Neuronal stem cell (in vitro differentiated cells): ENCODE measurements around the gene MAP3K20.

ENCODE experiments used
- DNase-seq: peaks from one replicate; pipeline ENCODE4 v3.0.0-alpha.2; 2013; ENCODE audit warnings: low spot score
- H2AFZ ChIP-seq: one replicate; pipeline ENCODE4 v1.6.1; 2013; ENCODE audit warnings: mild to moderate bottlenecking, low read length, inconsistent platforms
- H2AK5ac ChIP-seq: 2 replicates; pipeline ENCODE4 v1.6.1; 2013; ENCODE audit warnings: low read depth, mild to moderate bottlenecking, inconsistent platforms, low read length, moderate library complexity, mixed read lengths
- H2BK120ac ChIP-seq: 2 replicates; pipeline ENCODE4 v1.6.1; 2013; ENCODE audit warnings: low read depth, mild to moderate bottlenecking, inconsistent platforms, low read length, moderate library complexity, mixed read lengths
- H2BK12ac ChIP-seq: one replicate; pipeline ENCODE4 v1.6.1; 2013; ENCODE audit warnings: low read length, inconsistent platforms
- H2BK15ac ChIP-seq: 2 replicates; pipeline ENCODE4 v1.6.1; 2013; ENCODE audit warnings: mild to moderate bottlenecking, low read length, inconsistent platforms, mixed read lengths
- H2BK5ac ChIP-seq: one replicate; pipeline ENCODE4 v1.6.1; 2013; ENCODE audit warnings: inconsistent platforms, mild to moderate bottlenecking, low read length, moderate library complexity
- H3K14ac ChIP-seq: one replicate; pipeline ENCODE4 v1.6.1; 2013; ENCODE audit warnings: low read length, inconsistent platforms
- H3K18ac ChIP-seq: 2 replicates; pipeline ENCODE4 v1.6.1; 2013; ENCODE audit warnings: low read length, inconsistent platforms
- H3K23ac ChIP-seq: 2 replicates; pipeline ENCODE4 v1.6.1; 2013; ENCODE audit warnings: low read depth, mild to moderate bottlenecking, mixed read lengths, low read length, inconsistent platforms; ENCODE audit not compliant: poor library complexity
- H3K27ac ChIP-seq: replicated peaks from 3 replicates; pipeline ENCODE4 v1.5.1; 2013; ENCODE audit warnings: low read length, inconsistent platforms
- H3K27me3 ChIP-seq, 3 experiments: 2 replicates each; pipeline ENCODE4 v1.6.1; 2013; ENCODE audit warnings: low read length in 3 of 3, mild to moderate bottlenecking in 2 of 3, inconsistent platforms in 1 of 3, low read depth in 1 of 3, mixed read lengths in 1 of 3, moderate library complexity in 1 of 3; ENCODE audit not compliant: control insufficient read depth in 3 of 3, insufficient read depth in 3 of 3
- H3K36me3 ChIP-seq, 2 donors: replicated peaks in 1 of 2; 2 replicates each; pipeline ENCODE4 v1.6.1; 2013; ENCODE audit warnings: low read length in 2 of 2; ENCODE audit not compliant: control insufficient read depth in 2 of 2, insufficient read depth in 2 of 2
- H3K4ac ChIP-seq: 2 replicates; pipeline ENCODE4 v1.6.1; 2013; ENCODE audit warnings: inconsistent platforms, mild to moderate bottlenecking, low read length, moderate library complexity
- H3K4me1 ChIP-seq, 2 donors: 1 replicate in 1 of 2; 2 replicates in 1 of 2; pipeline ENCODE4 v1.6.1; 2013; ENCODE audit warnings: low read length in 2 of 2, low read depth in 1 of 2; ENCODE audit not compliant: control insufficient read depth in 2 of 2, insufficient read depth in 1 of 2
- H3K4me2 ChIP-seq: one replicate; pipeline ENCODE4 v1.6.1; 2013; ENCODE audit warnings: mild to moderate bottlenecking, low read length, inconsistent platforms; ENCODE audit not compliant: insufficient read depth, poor library complexity, severe bottlenecking
- H3K4me3 ChIP-seq, 2 donors: 2 replicates each; pipeline ENCODE4 v1.5.1; 2013; ENCODE audit warnings: low read length in 2 of 2, mild to moderate bottlenecking in 2 of 2, inconsistent platforms in 1 of 2, moderate library complexity in 1 of 2
- H3K79me1 ChIP-seq: one replicate; pipeline ENCODE4 v1.6.1; 2013; ENCODE audit warnings: low read depth, mild to moderate bottlenecking, inconsistent platforms, low read length, moderate library complexity
- H3K9ac ChIP-seq: one replicate; pipeline ENCODE4 v1.6.1; 2013; ENCODE audit warnings: mild to moderate bottlenecking, low read depth, low read length, inconsistent platforms; ENCODE audit not compliant: poor library complexity
- H3K9me3 ChIP-seq, 2 donors: replicated peaks in 1 of 2; 2 replicates each; pipeline versions ENCODE3 to v1.6.1; 2013; ENCODE audit warnings: low read length in 2 of 2, mild to moderate bottlenecking in 2 of 2, inconsistent platforms in 1 of 2, low read depth in 1 of 2, mixed read lengths in 1 of 2, moderate library complexity in 1 of 2; ENCODE audit not compliant: control insufficient read depth in 2 of 2, insufficient read depth in 1 of 2
- H4K8ac ChIP-seq: one replicate; pipeline ENCODE4 v1.6.1; 2013; ENCODE audit warnings: low read depth, mild to moderate bottlenecking, inconsistent platforms, low read length, moderate library complexity
- H4K91ac ChIP-seq: one replicate; pipeline ENCODE4 v1.6.1; 2013; ENCODE audit warnings: low read length, low read depth, mild to moderate bottlenecking, inconsistent platforms; ENCODE audit not compliant: poor library complexity
- WGBS, 2 donors: extraction: QIAGEN DNeasy Blood & Tissue Kit; methylation state at CpG; one replicate each; pipeline ENCODE4 v1.1.7; 2013; ENCODE audit warnings: missing lambda C conversion rate in 2 of 2, mixed read lengths in 1 of 2; ENCODE audit not compliant: insufficient read length in 2 of 2, insufficient replicate concordance in 1 of 2; ENCODE audit errors: extremely low coverage in 2 of 2; 5-methylcytosine and 5-hydroxymethylcytosine counted together

The MAP3K20 gene

GRCh38 chr2:173271135-173271534 lies 195.5 kb downstream of the MAP3K20 start:
- no peak overlapping the region for H4K8ac ChIP-seq

GRCh38 chr2:173271825-173272224 lies 196.2 kb downstream of the MAP3K20 start:
- Histone ChIP-seq H3K23ac (no peak overlapping the region), H3K9ac (no peak overlapping the region), H2AK5ac (no peak overlapping the region), H2AFZ (no peak overlapping the region), H2BK12ac (no peak overlapping the region), H3K79me1 (no peaks in the 10 kb centered on the region), H4K8ac (no peak overlapping the region), H3K4ac (no peak overlapping the region), H3K9me3 (peaks cover 2 to 5% of the 10 kb centered on the region in 2 donors), H3K18ac (no peak overlapping the region), H3K4me2 (no peak overlapping the region), H4K91ac (no peak overlapping the region), H3K14ac (no peak overlapping the region), H2BK15ac (no peak overlapping the region), H3K4me1 (peaks cover 5 to 7% of the 10 kb centered on the region in 2 donors), H3K4me3 (no peak overlapping the region), H2BK5ac (no peak overlapping the region), H3K27me3 (no peaks in the 10 kb centered on the region), H3K36me3 (peaks cover 0 to 3% of the 10 kb centered on the region in 2 donors), H2BK120ac (no peak overlapping the region), H3K27ac (no peak overlapping the region)
- no CpG with 5 or more reads among the region's 5 CpGs for WGBS, 2 donors
- no peak for DNase-seq

More at GRCh38 chr2:173271135-173271534, 195.5 kb downstream of the MAP3K20 start:
- Histone ChIP-seq H3K4me3 (no peak overlapping the region), H3K27me3 (no peaks in the 10 kb centered on the region), H3K79me1 (no peaks in the 10 kb centered on the region), H4K91ac (no peak overlapping the region), H2BK5ac (no peak overlapping the region), H3K18ac (no peak overlapping the region), H2BK15ac (no peak overlapping the region), H3K36me3 (peaks cover 0 to 9% of the 10 kb centered on the region in 2 donors), H2AFZ (no peak overlapping the region), H2BK12ac (no peak overlapping the region), H3K4me1 (peaks cover 5 to 7% of the 10 kb centered on the region in 2 donors), H3K9ac (no peak overlapping the region), H3K9me3 (peaks cover 2 to 5% of the 10 kb centered on the region in 2 donors), H2AK5ac (no peak overlapping the region), H3K23ac (no peak overlapping the region), H3K4ac (no peak overlapping the region), H3K14ac (no peak overlapping the region), H3K27ac (no peak overlapping the region), H3K4me2 (no peak overlapping the region), H2BK120ac (no peak overlapping the region)
- DNase-seq: no peak
- WGBS, 2 donors: no CpG with 5 or more reads among the region's 2 CpGs

DNA sequence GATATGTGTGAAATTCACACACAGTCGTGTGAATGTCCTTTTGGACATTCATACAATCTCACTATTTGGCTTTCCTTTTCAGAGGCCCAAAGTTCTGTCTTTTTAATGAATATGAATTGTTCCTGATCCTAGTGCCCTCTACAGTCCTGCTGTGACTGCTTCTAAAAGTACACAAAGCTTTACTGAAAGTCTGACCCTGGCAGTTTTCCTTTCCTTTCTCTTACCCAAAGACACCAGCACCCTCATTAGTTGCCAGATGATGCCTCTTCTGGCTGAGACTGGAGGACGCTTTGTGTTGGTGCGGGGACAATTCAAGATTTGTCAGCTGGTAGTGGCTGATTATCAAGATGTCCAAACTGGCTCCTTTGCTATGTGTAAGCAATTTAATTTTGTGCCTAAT lies 197.2 kb downstream of the MAP3K20 start:
- no CpG with 5 or more reads among the region's 3 CpGs for WGBS, 2 donors
- H3K4me3 ChIP-seq: no peak overlapping the region
- H2BK5ac ChIP-seq: no peak overlapping the region
- H3K14ac ChIP-seq: no peak overlapping the region
- H3K27ac ChIP-seq: peak overlapping the region; percentile 59
- H3K4me2 ChIP-seq: no peak overlapping the region
- H3K4ac ChIP-seq: no peak overlapping the region
- H3K27me3 ChIP-seq: no peaks in the 10 kb centered on the region
- no peak overlapping the region for H4K8ac ChIP-seq
- H3K9ac ChIP-seq: no peak overlapping the region
- no peaks in the 10 kb centered on the region for H3K79me1 ChIP-seq
- no peak for DNase-seq
- peaks cover 5 to 7% of the 10 kb centered on the region in 2 donors for H3K4me1 ChIP-seq
- H2AFZ ChIP-seq: peak overlapping the region; percentile 27
- no peak overlapping the region for H2AK5ac ChIP-seq
- no peak overlapping the region for H2BK120ac ChIP-seq
- H3K18ac ChIP-seq: no peak overlapping the region
- H3K9me3 ChIP-seq: peaks cover 2 to 5% of the 10 kb centered on the region in 2 donors
- H2BK15ac ChIP-seq: no peak overlapping the region
- no peak overlapping the region for H2BK12ac ChIP-seq
- no peaks in the 10 kb centered on the region for H3K36me3 ChIP-seq
- H3K23ac ChIP-seq: no peak overlapping the region
- no peak overlapping the region for H4K91ac ChIP-seq

DNA sequence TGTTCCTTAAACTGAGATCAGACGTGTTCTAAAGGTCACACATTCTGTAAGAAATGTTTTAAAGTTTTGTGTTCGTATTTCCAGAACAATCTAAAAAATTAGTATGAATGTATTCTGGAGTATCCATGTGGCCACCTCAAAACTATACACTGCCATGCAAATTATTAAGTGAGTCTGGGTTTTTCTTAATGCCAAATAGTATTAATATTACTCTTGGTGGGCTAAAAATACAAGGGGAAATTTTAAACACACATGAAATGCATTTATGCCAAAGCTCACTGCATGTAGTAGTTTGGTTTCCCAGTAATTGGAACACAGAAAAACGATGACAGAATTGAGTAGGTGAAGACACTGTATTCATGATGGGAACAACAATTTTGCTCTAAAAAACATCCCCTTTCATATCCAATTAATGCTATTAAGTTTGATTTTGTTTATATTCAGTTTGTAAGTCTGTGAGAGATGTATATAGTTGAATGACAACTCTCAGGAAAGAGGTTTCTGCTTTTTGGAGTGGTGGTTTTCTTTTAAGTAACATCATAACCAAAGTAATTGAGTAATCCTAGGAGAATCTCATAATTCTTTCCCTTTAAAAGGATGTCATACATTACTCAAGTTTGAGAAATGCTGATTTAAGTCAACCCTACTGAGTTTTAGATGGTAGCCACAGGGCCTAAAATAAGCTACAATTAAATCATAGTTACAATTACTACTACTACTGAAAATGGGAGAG lies 203.3 kb downstream of the MAP3K20 start:
- Histone ChIP-seq H2AFZ (no peak overlapping the region), H2AK5ac (no peak overlapping the region)
- no CpG with 5 or more reads among the region's 3 CpGs for WGBS, 2 donors

More for the DNA sequence above, 203.3 kb downstream of the MAP3K20 start:
- H3K4ac ChIP-seq: no peak overlapping the region
- H3K4me3 ChIP-seq: no peak overlapping the region
- H2BK5ac ChIP-seq: no peak overlapping the region
- no peak overlapping the region for H3K27ac ChIP-seq
- no peak overlapping the region for H2BK120ac ChIP-seq
- H3K23ac ChIP-seq: no peak overlapping the region
- no peak overlapping the region for H3K18ac ChIP-seq
- peaks cover 5 to 6% of the 10 kb centered on the region in 2 donors for H3K9me3 ChIP-seq
- no peak for DNase-seq
- no peak overlapping the region for H2BK15ac ChIP-seq
- no peak overlapping the region for H3K14ac ChIP-seq
- H3K36me3 ChIP-seq: no peaks in the 10 kb centered on the region
- no peak overlapping the region for H4K8ac ChIP-seq
- H2BK12ac ChIP-seq: no peak overlapping the region
- no peak overlapping the region for H3K9ac ChIP-seq
- H3K27me3 ChIP-seq: no peaks in the 10 kb centered on the region
- H4K91ac ChIP-seq: no peak overlapping the region
- no peaks in the 10 kb centered on the region for H3K79me1 ChIP-seq
- H3K4me2 ChIP-seq: no peak overlapping the region
- H3K4me1 ChIP-seq: peaks cover 0 to 1% of the 10 kb centered on the region in 2 donors
